Liver (tissue), 9 donors: ENCODE measurements around the gene RBM46. TPM values are rescaled to one million over a fixed set of nuclear protein-coding genes. Genes with fewer than 3 reads are reported as not detected.

Source experiments
- DNase-seq: peaks from one replicate; pipeline ENCODE4 v3.0.0-alpha.2; 2017; ENCODE audit warnings: low spot score
- H3K27ac ChIP-seq, 2 donors: one replicate each; pipeline ENCODE4 v1.7.0; 2013; ENCODE audit warnings: inconsistent platforms in 2 of 2, low read length in 2 of 2, control low read depth in 1 of 2, low read depth in 1 of 2, mild to moderate bottlenecking in 1 of 2
- H3K27me3 ChIP-seq, 4 donors: one replicate each; pipeline versions ENCODE4 v1.6.1 to v1.7.0; 2013; ENCODE audit warnings: low read length in 3 of 4, inconsistent platforms in 1 of 4, mild to moderate bottlenecking in 1 of 4, moderate library complexity in 1 of 4; ENCODE audit not compliant: control insufficient read depth in 4 of 4, insufficient read depth in 4 of 4
- H3K36me3 ChIP-seq, 4 donors: one replicate each; pipeline versions ENCODE4 v1.6.1 to v1.7.0; 2013; ENCODE audit warnings: low read length in 3 of 4, mild to moderate bottlenecking in 3 of 4, low read depth in 1 of 4, moderate library complexity in 1 of 4; ENCODE audit not compliant: control insufficient read depth in 4 of 4, insufficient read depth in 3 of 4
- H3K4me1 ChIP-seq, 4 donors: one replicate each; pipeline versions ENCODE4 v1.6.1 to v1.7.0; 2013; ENCODE audit warnings: low read length in 3 of 4, mild to moderate bottlenecking in 3 of 4, moderate library complexity in 1 of 4; ENCODE audit not compliant: control insufficient read depth in 4 of 4, insufficient read depth in 4 of 4
- H3K4me3 ChIP-seq, 3 donors: one replicate each; pipeline versions ENCODE4 v1.6.1 to v1.7.0; 2013; ENCODE audit warnings: low read length in 3 of 3, control low read depth in 1 of 3, low read depth in 1 of 3, mild to moderate bottlenecking in 1 of 3
- H3K9ac ChIP-seq, 2 donors: one replicate each; pipeline ENCODE4 v1.7.0; 2013; ENCODE audit warnings: low read length in 2 of 2, mild to moderate bottlenecking in 2 of 2, moderate library complexity in 2 of 2, control low read depth in 1 of 2, low read depth in 1 of 2
- H3K9me3 ChIP-seq, 4 donors: one replicate each; pipeline versions ENCODE4 v1.6.1 to v1.7.0; 2013; ENCODE audit warnings: low read length in 3 of 4; ENCODE audit not compliant: control insufficient read depth in 4 of 4
- EGR1 ChIP-seq, 2 donors: IDR thresholded peaks; 2 replicates each; pipeline ENCODE4 v1.6.1; 2016 to 2018; ENCODE audit warnings: antibody characterized with exemption in 2 of 2, low read depth in 2 of 2
- FOXA1 ChIP-seq: IDR thresholded peaks from 2 replicates; pipeline ENCODE4 v1.6.1; 2016; ENCODE audit warnings: antibody characterized with exemption
- FOXA2 ChIP-seq: IDR thresholded peaks from 2 replicates; pipeline ENCODE4 v1.6.1; 2016; ENCODE audit warnings: antibody characterized with exemption
- GABPA ChIP-seq, 2 donors: IDR thresholded peaks in 1 of 2; conservative IDR thresholded peaks in 1 of 2; 2 replicates each; pipeline ENCODE4 v1.6.1; 2016; ENCODE audit warnings: antibody characterized with exemption in 2 of 2, mild to moderate bottlenecking in 1 of 2, moderate library complexity in 1 of 2
- HNF4A ChIP-seq, 2 donors: conservative IDR thresholded peaks; 2 replicates each; pipeline ENCODE4 v1.6.1; 2016; ENCODE audit warnings: antibody characterized with exemption in 2 of 2, mild to moderate bottlenecking in 2 of 2
- JUND ChIP-seq, 2 donors: IDR thresholded peaks; 2 replicates each; pipeline ENCODE4 v1.6.1; 2016; ENCODE audit warnings: antibody characterized with exemption in 2 of 2
- RAD21 ChIP-seq, 2 donors: IDR thresholded peaks; 2 replicates each; pipeline ENCODE4 v1.6.1; 2016; ENCODE audit warnings: antibody characterized with exemption in 2 of 2, mild to moderate bottlenecking in 2 of 2
- RXRA ChIP-seq, 2 donors: IDR thresholded peaks; 2 replicates each; pipeline ENCODE4 v1.6.1; 2017 to 2018; ENCODE audit warnings: antibody characterized with exemption in 2 of 2, mild to moderate bottlenecking in 1 of 2
- SP1 ChIP-seq: IDR thresholded peaks from 2 replicates; pipeline ENCODE4 v1.6.1; 2018; ENCODE audit warnings: antibody characterized with exemption, mild to moderate bottlenecking
- TAF1 ChIP-seq: conservative IDR thresholded peaks from 2 replicates; pipeline ENCODE4 v1.6.1; 2016; ENCODE audit warnings: antibody characterized with exemption, mild to moderate bottlenecking
- YY1 ChIP-seq: IDR thresholded peaks from 2 replicates; pipeline ENCODE4 v1.6.1; 2016; ENCODE audit warnings: antibody characterized with exemption, mild to moderate bottlenecking
- WGBS: extraction: QIAGEN DNeasy Blood & Tissue Kit; methylation state at CpG from one replicate; pipeline ENCODE4 v1.1.7; 2013; 5-methylcytosine and 5-hydroxymethylcytosine counted together
- polyA plus RNA-seq, 2 donors: library from polyadenylated mRNA; stranded (reverse) in 1 of 2; unstranded in 1 of 2; fragments of 200-250 nt in 1 of 2; fragments of >200 nt in 1 of 2; fragmentation: Nextera tagmentation in 1 of 2; extraction: Ambion mirVana in 1 of 2; gene quantifications; one replicate each; pipeline versions ENCODE4 v1.2.1 to v1.2.3, GENCODE V29; 2013 to 2015
- total RNA-seq, 2 donors: library from RNA; depleted of rRNA; stranded (reverse); fragments of >200 nt; gene quantifications; one replicate each; pipeline ENCODE4 v1.2.3, GENCODE V29; 2014
- TF ChIP-seq, protein P1 (sequence below): IDR thresholded peaks from 2 replicates; pipeline ENCODE4 v1.6.1; 2016; ENCODE audit warnings: antibody characterized with exemption, mild to moderate bottlenecking
- TF ChIP-seq, protein P2 (sequence below): IDR thresholded peaks from 2 replicates; pipeline ENCODE4 v1.6.1; 2016; ENCODE audit warnings: antibody characterized with exemption
- TF ChIP-seq, protein P3 (sequence below): fragments of 150-350 bp; IDR thresholded peaks from 2 replicates; pipeline ENCODE4 v1.5.1; 2017; ENCODE audit warnings: improper control_type of control experiment, low read depth, low read length; ENCODE audit not compliant: missing input control
- TF ChIP-seq, protein P4 (sequence below): IDR thresholded peaks from 2 replicates; pipeline ENCODE4 v1.6.1; 2016; ENCODE audit warnings: antibody characterized with exemption
- donor health status: healthy.
- donor health status: healthy.
- donor health status: healthy.
- donor health status: healthy.
- donor health status: healthy.

Gene RBM46
- total and polyA plus RNA-seq, 4 donors, result 0.03 to 0.24 (median 0.08) TPM; not detected in 1

DNA sequence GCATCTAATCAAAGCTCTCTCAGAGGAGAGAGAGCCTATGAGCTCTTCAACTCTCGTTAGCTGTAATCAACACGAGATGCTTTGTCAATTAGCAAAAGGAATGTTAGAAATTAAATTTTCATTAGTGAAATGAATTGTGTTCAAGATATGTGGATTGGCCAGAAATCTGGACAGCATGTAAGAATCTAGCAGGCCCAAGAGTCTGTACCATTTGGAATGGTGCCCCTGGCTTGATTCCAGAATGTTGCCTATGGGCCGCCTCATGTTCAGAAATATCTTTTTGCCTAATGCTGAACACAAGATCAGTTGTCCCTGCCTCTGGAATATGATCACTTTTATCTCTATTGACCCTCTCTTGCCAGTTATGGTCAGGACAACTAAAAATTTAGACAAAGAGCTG, 88.2 kb downstream of the RBM46 start:
- no peak for TF ChIP-seq SP1
- TF ChIP-seq RAD21 (IDR thresholded peaks at IDR 0.05), result no peak
- no peak for TF ChIP-seq FOXA1
- TF ChIP-seq, protein P1, sequence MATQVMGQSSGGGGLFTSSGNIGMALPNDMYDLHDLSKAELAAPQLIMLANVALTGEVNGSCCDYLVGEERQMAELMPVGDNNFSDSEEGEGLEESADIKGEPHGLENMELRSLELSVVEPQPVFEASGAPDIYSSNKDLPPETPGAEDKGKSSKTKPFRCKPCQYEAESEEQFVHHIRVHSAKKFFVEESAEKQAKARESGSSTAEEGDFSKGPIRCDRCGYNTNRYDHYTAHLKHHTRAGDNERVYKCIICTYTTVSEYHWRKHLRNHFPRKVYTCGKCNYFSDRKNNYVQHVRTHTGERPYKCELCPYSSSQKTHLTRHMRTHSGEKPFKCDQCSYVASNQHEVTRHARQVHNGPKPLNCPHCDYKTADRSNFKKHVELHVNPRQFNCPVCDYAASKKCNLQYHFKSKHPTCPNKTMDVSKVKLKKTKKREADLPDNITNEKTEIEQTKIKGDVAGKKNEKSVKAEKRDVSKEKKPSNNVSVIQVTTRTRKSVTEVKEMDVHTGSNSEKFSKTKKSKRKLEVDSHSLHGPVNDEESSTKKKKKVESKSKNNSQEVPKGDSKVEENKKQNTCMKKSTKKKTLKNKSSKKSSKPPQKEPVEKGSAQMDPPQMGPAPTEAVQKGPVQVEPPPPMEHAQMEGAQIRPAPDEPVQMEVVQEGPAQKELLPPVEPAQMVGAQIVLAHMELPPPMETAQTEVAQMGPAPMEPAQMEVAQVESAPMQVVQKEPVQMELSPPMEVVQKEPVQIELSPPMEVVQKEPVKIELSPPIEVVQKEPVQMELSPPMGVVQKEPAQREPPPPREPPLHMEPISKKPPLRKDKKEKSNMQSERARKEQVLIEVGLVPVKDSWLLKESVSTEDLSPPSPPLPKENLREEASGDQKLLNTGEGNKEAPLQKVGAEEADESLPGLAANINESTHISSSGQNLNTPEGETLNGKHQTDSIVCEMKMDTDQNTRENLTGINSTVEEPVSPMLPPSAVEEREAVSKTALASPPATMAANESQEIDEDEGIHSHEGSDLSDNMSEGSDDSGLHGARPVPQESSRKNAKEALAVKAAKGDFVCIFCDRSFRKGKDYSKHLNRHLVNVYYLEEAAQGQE, result no peak
- TF ChIP-seq TAF1, result no peak
- TF ChIP-seq, protein P2, sequence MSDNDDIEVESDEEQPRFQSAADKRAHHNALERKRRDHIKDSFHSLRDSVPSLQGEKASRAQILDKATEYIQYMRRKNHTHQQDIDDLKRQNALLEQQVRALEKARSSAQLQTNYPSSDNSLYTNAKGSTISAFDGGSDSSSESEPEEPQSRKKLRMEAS, result no peak
- TF ChIP-seq EGR1 (IDR thresholded peaks at IDR 0.05; ENCODE audit: low read depth in 2 of 2), result no peak
- no peak for TF ChIP-seq RXRA (IDR thresholded peaks at IDR 0.05)
- TF ChIP-seq, protein P3, sequence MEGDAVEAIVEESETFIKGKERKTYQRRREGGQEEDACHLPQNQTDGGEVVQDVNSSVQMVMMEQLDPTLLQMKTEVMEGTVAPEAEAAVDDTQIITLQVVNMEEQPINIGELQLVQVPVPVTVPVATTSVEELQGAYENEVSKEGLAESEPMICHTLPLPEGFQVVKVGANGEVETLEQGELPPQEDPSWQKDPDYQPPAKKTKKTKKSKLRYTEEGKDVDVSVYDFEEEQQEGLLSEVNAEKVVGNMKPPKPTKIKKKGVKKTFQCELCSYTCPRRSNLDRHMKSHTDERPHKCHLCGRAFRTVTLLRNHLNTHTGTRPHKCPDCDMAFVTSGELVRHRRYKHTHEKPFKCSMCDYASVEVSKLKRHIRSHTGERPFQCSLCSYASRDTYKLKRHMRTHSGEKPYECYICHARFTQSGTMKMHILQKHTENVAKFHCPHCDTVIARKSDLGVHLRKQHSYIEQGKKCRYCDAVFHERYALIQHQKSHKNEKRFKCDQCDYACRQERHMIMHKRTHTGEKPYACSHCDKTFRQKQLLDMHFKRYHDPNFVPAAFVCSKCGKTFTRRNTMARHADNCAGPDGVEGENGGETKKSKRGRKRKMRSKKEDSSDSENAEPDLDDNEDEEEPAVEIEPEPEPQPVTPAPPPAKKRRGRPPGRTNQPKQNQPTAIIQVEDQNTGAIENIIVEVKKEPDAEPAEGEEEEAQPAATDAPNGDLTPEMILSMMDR, result no peak
- TF ChIP-seq, protein P4, sequence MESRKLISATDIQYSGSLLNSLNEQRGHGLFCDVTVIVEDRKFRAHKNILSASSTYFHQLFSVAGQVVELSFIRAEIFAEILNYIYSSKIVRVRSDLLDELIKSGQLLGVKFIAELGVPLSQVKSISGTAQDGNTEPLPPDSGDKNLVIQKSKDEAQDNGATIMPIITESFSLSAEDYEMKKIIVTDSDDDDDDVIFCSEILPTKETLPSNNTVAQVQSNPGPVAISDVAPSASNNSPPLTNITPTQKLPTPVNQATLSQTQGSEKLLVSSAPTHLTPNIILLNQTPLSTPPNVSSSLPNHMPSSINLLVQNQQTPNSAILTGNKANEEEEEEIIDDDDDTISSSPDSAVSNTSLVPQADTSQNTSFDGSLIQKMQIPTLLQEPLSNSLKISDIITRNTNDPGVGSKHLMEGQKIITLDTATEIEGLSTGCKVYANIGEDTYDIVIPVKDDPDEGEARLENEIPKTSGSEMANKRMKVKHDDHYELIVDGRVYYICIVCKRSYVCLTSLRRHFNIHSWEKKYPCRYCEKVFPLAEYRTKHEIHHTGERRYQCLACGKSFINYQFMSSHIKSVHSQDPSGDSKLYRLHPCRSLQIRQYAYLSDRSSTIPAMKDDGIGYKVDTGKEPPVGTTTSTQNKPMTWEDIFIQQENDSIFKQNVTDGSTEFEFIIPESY, result no peak
- peaks cover 0 to 10% (median 4%) of the 10 kb centered on the region in 4 donors for H3K9me3 ChIP-seq
- no peak for DNase-seq
- no peak overlapping the region for H3K4me3 ChIP-seq
- no peaks in the 10 kb centered on the region for H3K4me1 ChIP-seq
- no peaks in the 10 kb centered on the region for H3K27me3 ChIP-seq
- WGBS, result 72% methylated on average over 3 of the region's 3 CpGs
- no peak overlapping the region for H3K9ac ChIP-seq
- no peaks in the 10 kb centered on the region for H3K36me3 ChIP-seq
- H3K27ac ChIP-seq, result no peak overlapping the region

DNA sequence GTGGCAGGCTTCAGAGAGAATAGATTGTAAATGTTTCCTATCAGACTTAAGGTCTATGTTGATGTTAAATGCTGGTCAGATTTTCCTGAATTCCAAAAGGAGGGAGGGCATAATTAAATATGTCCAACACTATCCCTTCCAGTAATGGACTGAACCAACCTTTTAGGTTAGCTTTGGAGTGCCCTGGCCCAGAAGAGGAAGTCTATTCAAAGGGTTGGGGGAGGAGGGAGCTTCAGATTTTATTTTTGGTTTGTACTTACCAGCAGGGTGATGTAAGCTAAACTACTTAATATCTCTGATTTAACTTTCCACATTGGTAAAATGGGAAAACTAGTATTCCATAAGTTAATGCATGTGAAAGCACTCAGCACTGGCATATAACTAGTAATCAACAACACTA, 91.1 kb downstream of the RBM46 start:
- Histone ChIP-seq H3K4me3 (no peak overlapping the region), H3K27me3 (peaks cover 0 to 2% (median 0%) of the 10 kb centered on the region in 4 donors), H3K4me1 (no peaks in the 10 kb centered on the region), H3K9me3 (peaks cover 0 to 10% (median 4%) of the 10 kb centered on the region in 4 donors), H3K9ac (no peak overlapping the region), H3K27ac (no peak overlapping the region), H3K36me3 (no peaks in the 10 kb centered on the region)
- DNase-seq, result no peak
- TF ChIP-seq SP1 (no peak), EGR1 (IDR thresholded peaks at IDR 0.05; ENCODE audit: low read depth in 2 of 2) (no peak), YY1 (no peak), FOXA2 (no peak), HNF4A (conservative IDR thresholded peaks at IDR 0.05) (no peak), TAF1 (no peak), GABPA (IDR thresholded peaks at IDR 0.05 in 1 of 2, conservative IDR thresholded peaks at IDR 0.05 in 1 of 2) (no peak), JUND (IDR thresholded peaks at IDR 0.05) (no peak)
- TF ChIP-seq, protein P4, result no peak
- TF ChIP-seq, protein P2, result no peak
- TF ChIP-seq, protein P1, result no peak
- TF ChIP-seq, protein P3, result no peak
